SH-SY5Y (cell line): Measurements from ENCODE around the gene NXT1.

Experiments
- GATA2 ChIP-seq: IDR thresholded peaks from 2 replicates; pipeline ENCODE4 v1.6.1; 2011; ENCODE audit warnings: mild to moderate bottlenecking, low read depth, low read length
- GATA3 ChIP-seq: IDR thresholded peaks from 2 replicates; pipeline ENCODE4 v1.6.1; 2011; ENCODE audit warnings: low read depth, mild to moderate bottlenecking, low read length, moderate library complexity

GRCh38 chr20:23390091-23390774, 39.6 kb downstream of the NXT1 start:
- TF ChIP-seq GATA2 = no peak
- TF ChIP-seq GATA3 = no peak
